Measurements from ENCODE around the gene SF3B6.

GRCh38 chr2:24082787-24083566, 6.9 kb upstream of the SF3B6 start:
- TF ChIP-seq ZNF395 (CRISPR knock-in tag; IDR thresholded peaks at IDR 0.05), result no peak
- no peak for TF ChIP-seq CTCF (IDR thresholded peaks at IDR 0.05 in 2 of 3, conservative IDR thresholded peaks at IDR 0.05 in 1 of 3; ENCODE audit: insufficient read depth in 2 of 3, low read depth in 1 of 3, low read length in 3 of 3)
- TF ChIP-seq SIN3A (IDR thresholded peaks at IDR 0.05; ENCODE audit: borderline replicate concordance in 2 of 2, control insufficient read depth in 1 of 2, low read depth in 2 of 2, low read length in 2 of 2), result no peak
- TF ChIP-seq RAD51 (IDR thresholded peaks at IDR 0.05; ENCODE audit: borderline replicate concordance, low read depth), result peak; percentile 45
- no peak for TF ChIP-seq HDAC6 (IDR thresholded peaks at IDR 0.05; ENCODE audit: low read depth, low read length)
- no peak for TF ChIP-seq FOXP1 (CRISPR knock-in tag; IDR thresholded peaks at IDR 0.05)
- TF ChIP-seq RBM15 (IDR thresholded peaks at IDR 0.05; ENCODE audit: insufficient read depth, low read length), result no peak

All from K562 (cell line).